Endothelial cell of hepatic sinusoid (primary cell): ENCODE measurements around the gene CHST4.
"Not testable (repeated sequence)": the region's sequence is repeated elsewhere in the genome, so short reads cannot be mapped to it uniquely, and the experiment has no call there.

Experiments used
- in situ Hi-C: cut with HindIII; loops from 2 replicates; pipeline ENCODE4 v1.10.0; 2017; ENCODE audit warnings: low sequenced_read_pairs

Gene CHST4

DNA sequence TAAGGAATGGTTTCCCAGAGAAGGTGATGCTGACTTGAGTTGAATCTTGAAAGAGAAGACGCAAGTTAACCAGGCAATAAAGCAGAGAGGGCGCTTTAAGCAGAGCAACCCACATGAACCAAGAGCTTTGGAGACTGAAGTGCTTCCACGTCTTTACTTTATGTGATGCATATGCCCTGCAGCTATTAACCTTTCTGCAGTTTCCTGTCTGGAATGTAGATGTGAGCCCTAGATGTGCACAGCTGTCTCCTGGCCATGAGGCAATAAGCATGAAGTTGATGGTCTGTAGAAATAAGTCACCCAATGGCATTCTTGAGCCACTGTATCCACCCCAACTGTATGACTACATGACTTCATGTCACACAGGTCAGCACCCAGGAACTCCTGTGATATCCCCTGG is 5.7 kb upstream of the CHST4 start:
- in situ Hi-C loops: no loop called here

DNA sequence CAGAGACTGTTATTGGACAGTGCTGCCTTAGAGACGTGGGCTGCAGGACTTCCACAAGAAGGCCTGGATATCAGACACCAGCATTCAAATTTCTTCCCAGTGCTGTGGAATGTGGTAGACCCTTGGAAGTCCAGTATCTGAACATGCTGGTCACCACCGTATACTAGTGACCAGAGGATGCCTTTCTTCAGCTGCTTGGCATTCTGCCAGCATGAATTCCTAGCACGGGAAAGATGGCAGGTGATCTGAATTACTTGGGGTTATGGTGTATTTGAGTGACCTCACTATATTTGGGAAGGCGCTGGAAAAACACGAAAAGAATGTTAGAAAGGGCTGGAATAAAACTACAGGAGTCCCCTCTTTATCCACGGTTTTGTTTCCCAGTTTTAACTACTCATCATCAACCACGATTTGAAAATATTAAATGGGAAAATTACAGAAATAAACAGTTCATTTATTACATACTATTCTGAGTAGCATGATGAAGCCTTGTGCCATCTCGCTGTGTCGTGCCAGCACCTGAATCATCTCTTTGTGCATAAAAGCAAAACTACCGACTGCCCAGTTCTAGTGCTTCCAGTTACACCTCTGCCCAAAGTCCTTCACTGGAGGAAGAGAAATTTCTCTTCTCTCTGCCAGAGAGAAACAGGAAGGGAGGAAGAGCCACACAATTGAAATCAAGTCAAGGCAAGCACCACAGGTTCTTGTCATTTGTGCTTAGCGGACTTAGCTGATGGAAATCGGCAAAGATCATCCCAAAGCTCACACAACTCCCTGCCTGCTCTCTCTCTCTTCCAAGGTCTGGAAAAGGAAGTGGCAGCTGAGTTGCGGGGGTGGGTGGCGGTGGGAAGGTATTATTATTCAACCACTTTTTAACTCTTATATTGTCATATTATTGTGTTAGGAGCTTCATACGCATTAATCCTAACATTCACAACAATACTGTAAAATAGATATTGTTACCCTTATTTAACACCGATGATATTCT is 1.4 kb upstream of the CHST4 start:
- in situ Hi-C loops: no loop called here

DNA sequence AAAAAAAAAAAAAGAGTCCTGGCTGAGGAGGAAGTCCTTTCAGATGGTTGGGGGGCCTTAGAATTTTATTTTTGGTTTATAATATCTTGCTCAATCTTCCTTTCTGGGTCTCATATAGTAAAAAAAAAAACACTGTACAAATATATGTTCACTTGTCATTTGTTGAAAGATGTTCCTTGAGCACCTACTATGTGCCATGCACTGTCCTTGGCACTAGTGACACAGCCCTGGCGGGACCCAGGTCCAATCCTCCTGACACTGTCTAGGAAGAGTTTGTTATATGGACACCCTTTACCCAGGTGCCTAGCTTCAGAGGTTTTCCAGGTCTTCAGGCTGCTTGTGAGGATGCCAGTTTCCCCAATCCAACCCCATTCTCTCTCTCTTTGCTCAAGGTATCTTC is 2.0 kb downstream of the CHST4 start:
- in situ Hi-C loops: no loop called here

DNA sequence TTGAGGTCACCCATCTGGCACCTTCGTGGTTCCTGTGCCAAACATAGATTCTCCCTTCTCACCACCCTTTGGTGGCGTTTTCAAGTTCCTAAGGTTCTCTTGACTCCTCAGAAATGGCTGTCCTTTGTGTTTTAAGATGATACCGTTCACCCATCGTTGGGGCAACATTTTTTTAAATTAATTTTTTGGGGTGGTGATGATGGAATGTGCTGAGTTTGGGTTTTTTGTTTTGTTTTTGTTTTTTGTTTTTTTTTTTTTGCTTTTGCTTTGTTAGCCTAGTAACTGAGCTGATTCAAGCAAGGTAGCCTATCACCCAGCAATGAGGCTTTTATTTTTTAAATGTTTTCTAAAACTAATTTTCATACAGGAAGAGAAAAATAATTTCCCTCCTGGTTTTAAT is 2.6 kb downstream of the CHST4 start:
- in situ Hi-C loops: no loop called here

DNA sequence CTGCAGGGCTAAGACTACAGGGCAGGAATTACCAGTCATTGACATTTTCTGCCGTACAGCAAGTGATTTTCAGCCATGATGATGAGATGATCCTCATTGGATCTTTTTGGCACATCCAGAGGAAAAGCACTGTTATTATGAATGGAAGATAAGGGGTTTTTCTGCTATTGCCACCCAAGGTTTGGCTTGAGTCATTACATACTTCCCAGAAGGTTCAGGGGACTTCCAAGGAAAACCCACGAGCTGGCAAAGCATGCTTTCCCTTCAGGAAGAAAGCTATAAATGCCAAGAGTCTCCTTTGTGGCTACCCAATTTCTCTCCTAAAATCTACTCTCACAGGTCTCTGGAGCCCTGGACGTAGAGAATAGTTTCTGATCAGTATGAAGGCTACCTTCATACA is 6.1 kb downstream of the CHST4 start:
- in situ Hi-C loops: no loop called here

DNA sequence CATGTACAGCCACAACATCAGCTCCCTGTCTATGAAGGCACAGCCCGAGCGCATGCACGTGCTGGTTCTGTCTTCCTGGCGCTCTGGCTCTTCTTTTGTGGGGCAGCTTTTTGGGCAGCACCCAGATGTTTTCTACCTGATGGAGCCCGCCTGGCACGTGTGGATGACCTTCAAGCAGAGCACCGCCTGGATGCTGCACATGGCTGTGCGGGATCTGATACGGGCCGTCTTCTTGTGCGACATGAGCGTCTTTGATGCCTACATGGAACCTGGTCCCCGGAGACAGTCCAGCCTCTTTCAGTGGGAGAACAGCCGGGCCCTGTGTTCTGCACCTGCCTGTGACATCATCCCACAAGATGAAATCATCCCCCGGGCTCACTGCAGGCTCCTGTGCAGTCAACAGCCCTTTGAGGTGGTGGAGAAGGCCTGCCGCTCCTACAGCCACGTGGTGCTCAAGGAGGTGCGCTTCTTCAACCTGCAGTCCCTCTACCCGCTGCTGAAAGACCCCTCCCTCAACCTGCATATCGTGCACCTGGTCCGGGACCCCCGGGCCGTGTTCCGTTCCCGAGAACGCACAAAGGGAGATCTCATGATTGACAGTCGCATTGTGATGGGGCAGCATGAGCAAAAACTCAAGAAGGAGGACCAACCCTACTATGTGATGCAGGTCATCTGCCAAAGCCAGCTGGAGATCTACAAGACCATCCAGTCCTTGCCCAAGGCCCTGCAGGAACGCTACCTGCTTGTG is 10.7 kb downstream of the CHST4 start:
- in situ Hi-C loops: no loop called here

DNA sequence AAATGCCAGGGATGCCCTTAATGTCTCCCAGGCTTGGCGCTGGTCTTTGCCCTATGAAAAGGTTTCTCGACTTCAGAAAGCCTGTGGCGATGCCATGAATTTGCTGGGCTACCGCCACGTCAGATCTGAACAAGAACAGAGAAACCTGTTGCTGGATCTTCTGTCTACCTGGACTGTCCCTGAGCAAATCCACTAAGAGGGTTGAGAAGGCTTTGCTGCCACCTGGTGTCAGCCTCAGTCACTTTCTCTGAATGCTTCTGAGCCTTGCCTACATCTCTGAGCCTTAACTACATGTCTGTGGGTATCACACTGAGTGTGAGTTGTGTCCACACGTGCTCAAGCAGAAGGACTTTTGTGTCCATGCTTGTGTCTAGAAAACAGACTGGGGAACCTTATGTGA is 11.4 kb downstream of the CHST4 start:
- in situ Hi-C loops: no loop called here

DNA sequence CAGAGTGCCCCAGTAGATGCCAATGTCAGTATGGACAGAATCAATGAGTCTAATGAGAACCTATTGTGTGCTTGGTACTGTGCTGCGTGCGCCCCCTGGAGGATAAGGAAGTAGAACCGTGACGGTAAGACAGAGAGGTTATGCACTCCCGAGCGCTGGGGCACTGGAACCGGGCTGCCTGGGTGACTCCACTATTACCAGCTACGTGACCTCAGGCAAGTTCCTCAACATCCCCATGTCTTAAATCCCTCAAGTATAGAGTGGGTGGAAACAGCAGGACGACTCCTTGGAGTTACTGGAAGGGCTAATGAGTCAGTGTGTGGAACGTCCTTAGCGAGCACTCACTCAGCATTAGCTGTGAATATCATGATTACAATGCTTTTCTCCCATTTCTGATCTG is 16.2 kb downstream of the CHST4 start:
- in situ Hi-C loops: no loop called here

DNA sequence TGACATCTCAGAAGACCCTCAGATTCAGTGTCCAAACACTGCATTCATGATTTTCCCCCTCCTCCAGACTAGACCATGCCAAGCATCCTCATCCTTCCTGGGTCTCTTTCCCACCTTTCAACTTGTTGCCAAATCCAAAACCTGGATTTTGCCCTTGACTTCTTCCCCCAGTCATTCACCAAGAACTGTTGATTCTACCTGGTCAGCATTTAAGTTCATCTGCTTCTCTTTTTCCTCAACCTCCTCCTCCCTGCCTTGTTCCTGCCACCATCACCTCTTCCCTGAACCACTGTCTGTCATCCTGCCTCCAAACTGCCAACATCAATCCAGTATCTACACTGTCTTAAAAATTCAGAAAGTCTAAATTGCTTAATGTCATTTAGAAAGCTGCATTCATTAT is 20.9 kb downstream of the CHST4 start:
- in situ Hi-C loops: no loop called here

DNA sequence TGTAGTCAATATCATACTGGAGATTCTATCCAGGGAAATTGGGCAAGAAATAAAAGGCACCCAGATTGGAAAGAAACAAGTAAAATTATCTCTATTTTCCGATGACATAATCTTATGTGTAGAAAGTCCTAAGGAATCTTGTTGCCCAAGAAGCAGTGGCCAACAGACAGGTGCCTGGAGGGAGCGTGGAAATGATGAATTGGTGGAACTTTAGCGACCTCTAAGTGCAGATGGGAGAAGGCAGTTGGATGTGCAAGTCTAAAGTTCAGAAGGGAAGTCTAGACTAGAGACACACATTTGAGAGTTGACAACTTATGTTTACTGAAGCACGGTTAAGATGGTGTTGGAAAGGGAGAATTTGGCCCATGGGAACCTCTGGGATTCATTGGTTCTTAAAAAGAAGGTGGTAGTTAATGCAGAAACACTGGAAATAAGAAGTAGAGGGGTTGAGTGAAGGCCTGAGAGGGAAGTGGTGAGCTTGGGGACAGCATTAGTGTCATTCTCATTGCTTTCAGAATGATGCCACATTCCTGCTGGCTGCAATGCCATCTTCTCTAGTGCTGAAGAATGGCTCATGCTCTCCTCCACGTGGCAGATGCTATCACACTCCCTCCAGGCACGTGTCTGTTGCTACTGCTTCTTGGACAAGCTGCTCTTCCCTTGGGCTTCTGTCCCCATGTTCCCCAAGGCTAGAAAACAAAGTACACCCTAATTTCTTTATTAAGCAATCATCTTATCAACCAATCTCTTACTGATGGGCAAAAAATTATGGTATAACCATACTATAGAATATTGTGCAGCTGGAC is 26.7 kb downstream of the CHST4 start:
- in situ Hi-C loops: no loop called here

DNA sequence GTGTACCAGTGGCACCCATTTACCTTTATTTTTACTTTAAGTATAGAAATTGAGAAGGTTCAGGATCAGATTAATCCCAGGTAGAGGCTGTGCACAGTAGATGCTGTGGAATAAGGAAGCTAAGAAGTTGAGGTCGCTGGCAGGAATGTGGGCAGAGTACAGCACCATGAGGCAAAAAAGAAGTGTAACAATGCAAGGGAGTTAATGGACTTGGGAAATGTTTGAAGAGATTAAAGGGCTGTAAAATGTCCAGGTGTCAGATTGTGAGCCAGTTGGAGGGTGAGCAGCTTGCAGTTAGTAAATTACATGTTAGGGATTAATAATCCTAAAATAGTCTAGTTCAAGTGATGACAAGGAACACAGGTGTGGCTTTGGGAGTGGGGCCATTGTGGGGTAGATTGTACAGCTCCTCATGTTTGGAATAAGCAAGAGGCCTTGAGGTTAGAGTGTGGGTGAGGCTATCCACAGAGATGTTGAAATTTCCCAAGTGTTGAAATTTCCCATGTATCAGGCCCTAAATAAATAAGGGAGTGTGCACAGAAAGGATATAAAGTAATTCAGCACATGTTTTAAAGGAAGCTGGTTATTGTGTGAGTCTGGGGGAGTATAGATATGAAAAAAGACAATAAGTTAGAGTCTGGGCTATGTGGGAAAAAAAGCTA is 29.1 kb downstream of the CHST4 start:
- in situ Hi-C loops: loop anchor here (5.0 kb wide), 2 partner anchors 63 to 88 kb away; no protein-coding TSS in a partner anchor

DNA sequence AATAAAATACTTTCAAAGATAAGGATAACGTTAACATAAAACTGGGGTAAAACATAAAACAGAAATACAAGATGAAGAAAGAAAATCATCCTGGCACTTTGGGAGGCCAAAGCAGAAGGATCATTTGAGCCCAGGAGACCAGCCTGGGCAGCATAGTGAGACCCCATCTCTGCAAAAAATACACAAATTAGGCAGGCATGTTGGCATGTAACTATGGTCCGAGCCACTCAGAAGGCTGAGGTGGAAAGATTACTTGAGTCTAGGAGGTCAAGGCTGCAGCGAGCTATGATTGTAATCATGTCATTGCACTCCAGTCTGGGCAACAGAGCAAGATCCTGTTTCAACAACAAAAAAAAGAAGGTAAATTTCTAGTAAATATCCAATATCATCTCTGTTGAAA is 31.1 kb downstream of the CHST4 start:
- in situ Hi-C loops: loop anchor here (5.0 kb wide), 2 partner anchors 65 to 90 kb away; no protein-coding TSS in a partner anchor

DNA sequence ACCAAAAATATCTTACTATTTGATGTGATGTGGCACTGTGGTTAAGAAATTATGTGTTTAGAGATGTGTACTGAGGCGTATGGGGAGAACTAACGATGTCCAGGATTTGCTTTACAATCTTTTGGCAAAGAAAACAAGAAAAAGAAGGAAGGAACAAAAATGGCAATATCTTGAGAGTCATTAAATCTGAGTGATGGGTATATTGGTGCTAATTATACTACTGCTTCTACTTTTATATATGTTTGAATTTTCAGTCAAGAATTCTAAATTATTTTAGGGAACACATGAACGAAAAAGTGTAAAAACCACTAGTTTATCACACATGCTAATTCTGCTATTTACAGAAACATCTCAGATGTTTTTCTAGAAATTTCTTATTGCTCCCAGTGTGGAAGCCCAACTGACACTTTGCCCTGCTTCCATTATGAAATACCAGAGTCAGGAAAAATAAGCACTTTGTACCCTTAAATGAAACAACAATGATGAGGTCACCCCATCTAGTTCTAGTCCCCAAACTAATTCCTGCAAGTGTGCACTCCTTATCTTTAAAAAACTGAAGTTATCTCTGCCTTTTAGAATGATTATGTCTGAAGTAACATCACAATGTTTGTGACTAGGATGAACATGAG is 31.8 kb downstream of the CHST4 start:
- in situ Hi-C loops: loop anchor here (5.0 kb wide), 2 partner anchors 66 to 91 kb away; no protein-coding TSS in a partner anchor

DNA sequence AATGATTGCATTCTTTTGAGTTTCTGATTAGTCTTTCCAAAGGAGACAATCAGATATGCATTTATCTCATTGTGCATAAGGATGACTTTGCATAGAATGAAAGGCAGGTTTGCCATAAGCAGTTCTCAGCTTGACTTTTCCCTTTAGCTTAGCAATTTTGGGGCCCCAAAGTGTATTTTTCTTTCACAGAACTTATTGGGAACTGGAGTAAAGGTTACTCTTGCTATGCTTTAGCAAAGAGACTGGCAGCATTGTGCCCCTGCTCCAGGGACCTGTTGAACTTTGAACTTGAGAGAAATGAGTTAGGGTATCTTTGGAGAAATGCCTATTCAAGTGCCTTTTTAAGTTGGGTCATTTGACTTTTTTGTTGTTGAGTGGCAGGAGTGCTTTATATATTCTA is 33.6 kb downstream of the CHST4 start:
- in situ Hi-C loops: loop anchor here (5.0 kb wide), 2 partner anchors 68 to 93 kb away; no protein-coding TSS in a partner anchor

DNA sequence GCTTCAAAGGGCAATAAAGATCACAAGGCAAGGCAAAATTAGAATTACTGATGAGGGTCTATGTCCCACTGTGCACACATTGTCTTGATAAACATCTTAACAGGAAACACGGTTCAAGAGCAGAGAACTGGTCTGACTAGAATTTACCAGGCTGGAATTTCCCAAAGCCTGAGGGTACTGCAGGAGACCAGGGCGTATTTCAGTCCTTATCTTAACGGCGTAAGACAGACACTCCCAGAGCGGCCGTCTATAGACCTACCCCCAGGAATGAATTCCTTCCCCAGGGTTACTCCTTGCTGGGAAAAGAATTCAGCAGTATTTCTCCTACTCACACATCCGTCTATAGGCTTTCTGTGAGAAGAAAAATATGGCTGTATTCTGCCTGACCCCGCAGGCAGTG is 35.7 kb downstream of the CHST4 start:
- in situ Hi-C loops: not testable (repeated sequence)

DNA sequence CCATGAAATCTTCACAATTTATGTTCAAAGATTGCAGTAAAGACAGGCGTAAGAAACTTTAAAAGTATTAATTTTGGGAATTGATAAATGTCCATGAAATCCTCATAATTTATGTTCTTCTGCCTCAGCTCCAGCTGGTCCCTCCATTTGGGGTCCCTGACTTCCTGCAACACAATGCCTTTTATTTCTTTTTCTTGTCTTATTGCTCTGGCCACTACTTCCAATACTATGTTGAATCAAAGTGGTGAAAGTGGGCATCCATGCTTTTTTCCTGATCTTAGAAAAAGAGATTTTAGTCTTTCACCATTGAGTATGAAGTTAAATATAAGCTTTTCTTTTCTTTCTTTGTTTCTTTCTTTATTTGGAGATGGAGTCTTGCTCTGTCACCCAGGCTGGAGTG is 36.3 kb downstream of the CHST4 start:
- in situ Hi-C loops: no loop called here

DNA sequence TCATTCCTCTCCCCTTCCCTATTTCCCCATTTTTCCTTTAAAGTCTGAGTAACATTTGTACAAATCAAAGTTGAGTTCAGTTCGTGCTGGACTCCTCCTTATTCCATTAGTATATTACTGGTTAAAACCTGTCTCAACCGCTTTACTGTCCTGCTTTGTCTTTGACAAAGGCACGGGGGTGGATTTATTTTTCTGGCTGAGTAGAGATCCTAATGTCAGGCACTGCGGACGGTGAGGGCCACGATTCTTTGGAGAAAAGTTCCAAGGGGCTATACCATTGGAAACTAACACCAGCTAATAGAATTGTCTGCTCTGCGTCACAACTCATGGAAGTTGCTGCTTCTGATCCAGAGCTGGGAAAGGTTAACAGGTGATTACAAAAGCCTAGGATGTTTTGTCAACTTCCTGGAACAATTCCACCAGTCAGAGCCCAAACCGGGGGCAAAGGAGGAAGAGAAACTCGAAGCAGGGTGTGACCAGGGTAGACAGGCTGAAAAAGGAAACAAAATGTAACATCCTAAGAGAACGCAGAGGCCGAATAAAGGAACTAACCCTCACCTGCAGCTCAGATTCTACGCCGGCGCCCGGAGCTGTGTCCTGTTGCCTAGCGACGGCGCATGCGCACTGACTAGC is 38.2 kb downstream of the CHST4 start:
- in situ Hi-C loops: no loop called here

DNA sequence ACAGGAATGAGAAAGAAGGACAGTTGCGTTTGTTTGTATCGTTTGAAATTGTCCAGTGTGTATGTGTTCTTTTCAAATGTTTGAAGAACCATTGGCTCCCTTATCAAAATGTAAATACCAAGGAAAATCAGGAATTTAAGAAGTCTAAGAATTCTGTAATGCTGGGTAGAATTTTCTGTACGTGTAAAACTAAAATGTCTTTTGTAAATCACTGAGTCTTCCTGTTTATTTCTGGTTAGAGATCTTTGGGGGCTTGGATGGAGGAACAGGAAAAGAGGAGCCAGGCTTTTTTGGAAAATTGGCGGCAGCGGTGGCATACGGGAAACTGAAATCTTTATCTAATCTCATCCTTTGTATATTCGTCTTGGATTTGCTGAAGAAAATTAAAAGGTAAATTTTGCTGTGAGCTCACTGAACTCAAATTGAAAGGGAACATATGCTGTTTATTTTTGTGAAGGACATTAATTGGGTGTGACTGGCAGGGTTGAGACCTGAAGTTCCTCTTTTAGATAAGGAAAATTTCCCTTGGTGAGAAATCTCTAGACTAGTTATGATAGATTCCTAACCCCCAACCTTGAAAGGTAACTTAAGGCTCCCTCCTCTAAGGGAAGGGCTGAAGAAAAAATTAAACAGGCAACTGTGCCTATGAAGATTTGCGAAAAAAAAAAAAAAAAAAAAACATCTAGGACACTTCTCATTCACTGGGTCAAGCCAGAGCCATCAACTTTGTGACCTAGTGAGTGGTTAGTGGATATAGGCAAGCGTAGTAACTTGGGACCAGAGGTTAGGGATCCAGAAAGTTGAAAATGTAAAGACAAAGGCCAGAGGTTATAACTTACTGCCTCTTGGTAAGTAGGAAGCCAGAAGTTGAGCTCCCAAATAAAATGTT is 39.8 kb downstream of the CHST4 start:
- in situ Hi-C loops: no loop called here

DNA sequence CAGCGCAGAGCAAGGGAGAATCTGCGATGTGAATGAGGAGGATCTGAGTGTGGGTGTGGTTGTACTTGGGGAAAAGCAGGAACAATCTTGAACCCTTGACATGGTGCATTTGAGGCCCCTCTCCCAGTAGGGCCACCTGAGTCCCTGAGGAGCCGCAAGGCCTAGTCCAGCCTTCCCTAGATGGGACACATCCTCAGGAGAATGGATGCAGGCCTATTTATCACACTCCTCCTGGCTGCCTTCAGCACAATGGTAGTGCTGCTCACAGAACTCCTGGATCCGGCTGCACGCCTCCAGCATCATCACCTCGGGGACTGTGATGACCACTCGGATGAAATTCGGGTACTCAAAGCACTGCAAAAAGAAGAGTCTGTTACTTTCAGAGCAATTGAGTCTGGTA is 41.7 kb downstream of the CHST4 start:
- in situ Hi-C loops: no loop called here
